Hematopoietic multipotent progenitor cell treated with erythropoietin and hydrocortisone succinate and interleukin-3 and kit ligand, for 6 days (in vitro differentiated cells): ENCODE results near the gene OSBPL8.

Experiments used
- DNase-seq: peaks from one replicate; pipeline ENCODE4 v3.0.0-alpha.2; 2015

OSBPL8 gene, protein sequence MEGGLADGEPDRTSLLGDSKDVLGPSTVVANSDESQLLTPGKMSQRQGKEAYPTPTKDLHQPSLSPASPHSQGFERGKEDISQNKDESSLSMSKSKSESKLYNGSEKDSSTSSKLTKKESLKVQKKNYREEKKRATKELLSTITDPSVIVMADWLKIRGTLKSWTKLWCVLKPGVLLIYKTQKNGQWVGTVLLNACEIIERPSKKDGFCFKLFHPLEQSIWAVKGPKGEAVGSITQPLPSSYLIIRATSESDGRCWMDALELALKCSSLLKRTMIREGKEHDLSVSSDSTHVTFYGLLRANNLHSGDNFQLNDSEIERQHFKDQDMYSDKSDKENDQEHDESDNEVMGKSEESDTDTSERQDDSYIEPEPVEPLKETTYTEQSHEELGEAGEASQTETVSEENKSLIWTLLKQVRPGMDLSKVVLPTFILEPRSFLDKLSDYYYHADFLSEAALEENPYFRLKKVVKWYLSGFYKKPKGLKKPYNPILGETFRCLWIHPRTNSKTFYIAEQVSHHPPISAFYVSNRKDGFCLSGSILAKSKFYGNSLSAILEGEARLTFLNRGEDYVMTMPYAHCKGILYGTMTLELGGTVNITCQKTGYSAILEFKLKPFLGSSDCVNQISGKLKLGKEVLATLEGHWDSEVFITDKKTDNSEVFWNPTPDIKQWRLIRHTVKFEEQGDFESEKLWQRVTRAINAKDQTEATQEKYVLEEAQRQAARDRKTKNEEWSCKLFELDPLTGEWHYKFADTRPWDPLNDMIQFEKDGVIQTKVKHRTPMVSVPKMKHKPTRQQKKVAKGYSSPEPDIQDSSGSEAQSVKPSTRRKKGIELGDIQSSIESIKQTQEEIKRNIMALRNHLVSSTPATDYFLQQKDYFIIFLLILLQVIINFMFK

GRCh38 chr12:76559400-76560085 lies at the start of gene OSBPL8:
Gene OSBPL8 (minus strand): TSS chr12:76559771. CDS start chr12:76487551, 72,220 bp downstream.
- DNase-seq: peak; percentile 97

DNA sequence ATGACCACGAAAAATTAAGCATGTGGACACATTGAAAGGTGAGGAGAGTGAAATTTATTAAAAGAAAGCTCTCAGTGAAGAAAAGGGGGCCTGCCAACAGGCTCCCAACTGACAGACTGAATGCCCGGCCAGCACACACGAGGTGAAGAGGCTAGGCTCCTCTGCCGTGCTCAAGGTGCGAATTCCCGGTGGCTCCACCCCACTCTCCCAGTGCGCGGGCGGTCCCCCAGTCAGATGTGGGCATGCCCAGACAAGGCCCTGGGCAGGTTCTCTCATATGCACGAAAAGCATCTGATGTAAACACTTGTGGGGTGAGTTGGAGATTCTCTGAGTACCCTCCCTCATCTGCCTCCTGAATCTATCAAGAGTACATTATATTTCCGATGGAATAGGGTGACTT lies 48.5 kb upstream of the OSBPL8 start:
- no peak for DNase-seq

- no peak for DNase-seq
These were observed 35.5 kb upstream of the OSBPL8 start for GRCh38 chr12:76595056-76595455.

- DNase-seq: no peak
These were observed 31.9 kb upstream of the OSBPL8 start for GRCh38 chr12:76591476-76591875.

DNA sequence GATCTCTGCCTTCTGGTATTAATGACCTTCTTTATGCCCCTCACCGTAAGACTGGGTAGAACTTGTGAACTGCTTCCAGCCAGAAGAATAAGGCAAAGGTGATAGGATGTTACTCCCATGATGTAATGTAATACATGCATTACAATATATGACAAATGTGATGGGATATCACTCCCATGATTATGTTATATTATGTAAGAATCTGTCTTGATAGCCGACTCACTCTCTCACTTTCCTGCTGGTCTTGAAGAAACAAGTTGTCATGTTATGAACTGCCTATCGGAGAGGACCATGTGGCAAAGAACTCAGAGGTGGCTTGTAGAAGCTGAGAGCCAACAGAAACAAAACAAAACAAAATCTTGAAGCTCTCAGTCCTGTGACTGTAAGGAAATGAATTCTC lies 30.6 kb upstream of the OSBPL8 start:
- DNase-seq: no peak

DNA sequence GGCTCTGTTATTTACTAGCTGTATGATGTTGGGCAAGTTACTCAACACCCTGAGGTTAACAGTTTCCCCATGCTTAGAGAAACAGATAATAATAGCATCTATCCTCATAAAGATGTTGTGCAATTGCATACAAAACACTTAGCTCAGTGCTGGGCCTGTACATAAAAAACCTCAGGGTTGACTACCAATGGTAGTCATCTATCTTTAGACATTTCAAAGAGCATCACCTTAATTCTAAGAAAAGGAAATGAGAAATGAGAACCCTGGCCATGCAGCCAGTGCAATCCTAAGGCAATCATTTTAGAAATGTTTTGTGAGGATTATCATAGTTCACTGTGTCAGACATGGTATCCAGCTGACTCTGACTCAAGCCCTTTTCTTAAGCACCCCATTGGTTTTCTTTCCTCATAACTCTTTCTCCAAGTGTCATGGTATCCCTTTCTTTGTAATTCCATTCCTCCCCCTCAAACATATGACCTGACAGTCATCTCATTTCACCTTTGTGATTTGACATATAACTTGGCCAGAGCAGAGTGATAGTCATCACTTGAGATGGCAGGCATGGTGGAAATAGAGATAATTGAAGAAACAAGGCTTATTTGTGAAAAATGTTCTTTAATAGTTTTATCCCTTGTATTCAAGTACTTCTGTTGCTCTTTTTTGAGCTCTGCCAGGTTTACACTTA lies 29.5 kb upstream of the OSBPL8 start:
- DNase-seq: peak; percentile 79

DNA sequence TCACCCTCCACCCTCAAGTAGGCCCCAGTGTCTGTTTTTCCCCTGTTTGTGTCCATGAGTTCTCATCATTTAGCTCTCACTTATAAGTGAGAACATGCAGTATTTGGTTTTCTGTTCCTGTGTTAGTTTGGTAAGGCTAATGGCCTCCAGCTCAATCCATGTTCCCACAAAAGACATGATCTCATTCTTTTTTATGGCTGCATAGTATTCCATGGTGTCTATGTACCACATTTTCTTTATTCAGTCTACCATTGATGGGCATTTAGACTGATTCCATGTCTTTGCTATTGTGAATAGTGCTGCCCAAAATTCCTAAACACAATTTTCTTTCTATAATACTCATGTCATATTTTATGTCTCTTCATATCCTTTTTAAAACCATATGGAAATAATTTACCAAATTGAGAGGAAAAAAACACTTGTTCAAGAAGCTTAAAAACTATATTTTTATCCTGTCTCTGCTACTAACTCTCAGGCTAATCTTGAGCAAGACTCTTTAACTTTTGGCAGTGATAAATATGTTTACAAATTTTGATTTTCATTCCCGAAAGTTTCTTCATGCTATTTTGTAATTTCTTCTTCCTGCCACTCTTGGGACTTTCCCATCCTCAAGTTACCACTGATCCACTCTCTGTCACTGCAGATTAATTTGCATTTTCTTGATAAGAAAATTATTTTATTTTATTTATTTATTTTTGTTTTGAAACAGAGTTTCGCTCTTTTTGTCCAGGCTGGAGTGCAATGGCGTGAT lies 28.0 kb upstream of the OSBPL8 start:
- DNase-seq: no peak

- peak; percentile 85 for DNase-seq
These were observed 27.3 kb upstream of the OSBPL8 start for GRCh38 chr12:76586764-76587395.

GRCh38 chr12:76583301-76583700 lies 23.7 kb upstream of the OSBPL8 start:
- DNase-seq: no peak

DNA sequence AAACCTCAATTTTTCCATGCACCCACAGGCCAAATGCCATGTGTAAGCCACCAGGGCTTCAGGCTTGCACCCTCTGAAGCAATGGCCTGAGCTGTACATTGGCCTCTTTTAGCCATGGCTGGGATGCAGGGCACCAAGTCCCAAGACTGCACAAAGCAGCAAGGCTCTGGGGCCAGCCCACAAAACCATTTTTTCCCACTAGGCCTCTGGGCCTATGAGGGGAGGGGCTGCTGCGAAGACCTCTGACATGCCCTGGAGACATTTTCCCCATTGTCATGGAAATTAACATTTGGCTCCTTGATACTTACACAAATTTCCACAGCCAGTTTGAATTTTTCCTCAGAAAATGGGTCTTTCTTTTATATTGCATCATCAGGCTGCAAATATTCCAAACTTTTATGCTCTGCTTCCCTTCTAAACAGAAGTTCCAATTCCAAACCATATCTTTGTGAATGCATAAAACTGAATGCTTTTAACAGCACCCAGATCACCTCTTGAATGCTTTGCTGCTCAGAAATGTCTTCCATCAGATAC lies 14.3 kb upstream of the OSBPL8 start:
- DNase-seq: no peak

DNA sequence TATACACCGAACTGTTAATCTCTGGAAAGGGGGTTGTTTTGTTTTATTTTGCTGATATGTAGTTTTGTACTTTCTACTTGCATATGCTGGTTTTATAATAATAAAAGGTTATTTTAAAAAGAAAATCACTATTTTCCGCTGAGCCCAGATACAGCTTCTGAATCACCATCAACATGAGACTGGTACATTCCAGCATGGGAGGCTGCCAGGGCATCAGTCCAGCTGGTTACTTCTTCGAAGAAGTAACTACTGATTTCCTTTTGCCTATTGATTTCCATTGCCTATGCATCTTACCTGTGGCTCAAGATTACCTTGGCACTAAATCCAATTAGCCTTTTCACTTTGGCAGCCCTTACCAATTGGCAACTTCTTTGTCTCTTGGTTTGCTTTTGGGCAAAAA lies 11.7 kb upstream of the OSBPL8 start:
- DNase-seq: no peak

GRCh38 chr12:76569685-76570604 lies 10.4 kb upstream of the OSBPL8 start:
- DNase-seq: no peak

DNA sequence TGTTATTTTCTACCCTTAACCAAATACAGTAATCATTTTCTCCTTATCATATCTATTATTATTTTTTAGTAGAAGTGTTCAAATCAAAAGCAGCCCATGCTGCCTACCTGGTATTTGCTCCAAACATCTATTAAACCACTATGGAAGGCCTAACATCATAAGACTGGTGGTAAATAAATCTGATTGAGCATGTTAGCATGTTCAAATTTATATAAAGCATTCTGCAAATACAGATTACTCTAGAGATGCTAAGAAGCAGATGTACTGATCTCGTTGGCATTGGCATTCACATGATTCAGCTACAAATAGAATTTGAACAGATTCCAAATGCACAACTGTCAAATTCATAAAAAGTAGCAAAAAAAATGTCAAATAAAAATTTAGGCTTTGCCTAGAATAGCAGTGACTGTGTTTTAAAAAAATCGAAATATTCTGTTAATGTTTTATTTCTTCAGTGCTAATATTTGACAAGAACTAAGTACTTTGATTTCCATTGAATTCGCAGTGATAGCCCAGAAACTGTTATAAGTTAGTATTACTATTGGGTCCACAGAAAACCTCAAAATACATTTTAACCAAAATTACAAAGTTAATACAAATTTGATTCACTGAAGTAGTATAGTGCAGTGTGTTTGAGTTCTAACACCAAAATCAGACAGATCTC lies 9.4 kb upstream of the OSBPL8 start:
- DNase-seq: no peak

- DNase-seq: no peak
These were observed 8.6 kb upstream of the OSBPL8 start for GRCh38 chr12:76568130-76568529.

- no peak for DNase-seq
These were observed 3.5 kb upstream of the OSBPL8 start for GRCh38 chr12:76563061-76563460.

GRCh38 chr12:76562130-76562529 lies 2.6 kb upstream of the OSBPL8 start:
- peak; percentile 27 for DNase-seq

- no peak for DNase-seq
These were observed 518 bp upstream of the OSBPL8 start for GRCh38 chr12:76560086-76560491.

DNA sequence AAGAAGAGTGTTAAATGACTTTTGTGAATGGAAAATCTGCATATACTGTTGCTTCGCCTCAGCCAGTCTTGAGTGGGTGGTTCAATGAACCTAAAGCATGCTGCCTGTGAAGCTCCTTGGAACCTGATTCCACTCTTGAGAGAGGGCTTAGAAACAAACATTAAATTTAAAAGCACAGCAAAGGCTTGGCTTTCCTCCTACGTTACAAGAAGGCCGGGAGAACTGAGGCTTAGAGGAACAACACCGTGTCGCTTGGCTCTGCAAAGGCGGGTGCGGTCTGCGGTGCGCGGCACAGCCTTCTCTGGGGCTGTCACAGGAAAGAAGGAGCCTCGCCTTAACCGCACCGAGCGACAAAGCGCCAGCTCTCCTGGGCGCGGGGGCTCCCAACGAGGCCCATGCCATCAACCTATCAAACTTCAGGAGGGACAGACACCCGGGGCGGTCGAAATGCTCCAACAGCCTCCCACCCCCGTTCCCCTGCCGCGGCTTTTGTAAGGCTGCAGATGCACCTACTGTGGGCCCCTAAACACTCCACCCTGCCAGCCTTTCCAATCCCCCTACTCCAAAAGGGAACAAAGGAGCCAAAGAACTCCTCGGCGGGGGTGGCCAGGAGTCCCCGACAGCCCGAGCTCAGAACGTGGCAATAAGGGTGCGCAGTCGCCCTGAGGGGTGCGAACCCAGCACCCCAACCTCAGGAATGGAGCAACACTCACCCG lies 729 bp downstream of the OSBPL8 start:
- DNase-seq: peak; percentile 93

DNA sequence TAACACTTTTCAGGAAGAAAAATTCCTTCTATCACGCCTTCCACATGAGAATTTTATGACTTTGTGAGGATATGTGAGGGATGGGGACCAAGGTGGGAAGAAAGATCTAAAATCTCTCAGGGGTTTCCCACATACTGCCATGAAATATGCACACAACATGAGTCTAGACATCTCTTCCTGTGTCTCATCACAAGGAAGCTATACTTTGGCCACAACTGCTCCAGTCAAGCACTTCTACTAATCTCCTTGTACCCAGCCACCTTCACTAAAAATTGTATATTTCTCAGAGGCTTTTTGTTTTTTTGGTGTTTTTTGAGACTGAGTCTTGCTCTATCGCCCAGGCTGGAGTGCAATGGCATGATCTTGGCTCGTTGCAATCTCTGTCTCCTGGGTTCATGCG lies 3.2 kb downstream of the OSBPL8 start:
- no peak for DNase-seq
